ENCODE results near the gene FUOM.

DNA sequence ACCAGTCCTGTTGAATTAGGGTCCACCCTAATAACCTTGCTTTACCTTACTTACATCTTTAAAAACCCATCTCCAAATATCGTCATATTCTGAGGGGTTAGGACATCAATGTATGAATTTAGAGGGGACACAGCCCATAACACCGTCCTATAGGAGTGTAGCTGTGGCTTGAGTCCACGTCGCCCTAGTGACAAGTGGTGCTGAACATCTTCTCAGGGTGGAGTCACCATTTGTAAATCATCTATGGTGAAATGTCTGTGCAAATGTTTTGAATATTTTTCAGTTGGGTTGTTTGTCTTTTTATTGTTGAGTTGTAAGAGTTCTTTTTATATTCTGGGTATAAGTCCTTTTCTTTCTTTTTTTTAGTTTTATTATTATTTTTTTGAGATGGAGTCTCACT lies 15.8 kb downstream of the FUOM start:
- TF ChIP-seq SUZ12 (IDR thresholded peaks at IDR 0.05) (no peak), ELF4 (IDR thresholded peaks at IDR 0.05) (no peak), TARDBP (IDR thresholded peaks at IDR 0.05) (no peak)
